Measurements from ENCODE around the gene SASH1.

The SASH1 gene

GRCh38 chr6:148509119-148509799, 166.6 kb downstream of the SASH1 start:
- H3K4me3 ChIP-seq (ENCODE audit: low read depth, low read length), result no peak overlapping the region

GRCh38 chr6:148509800-148510581, 167.4 kb downstream of the SASH1 start:
- TF ChIP-seq CTCF (IDR thresholded peaks at IDR 0.05; ENCODE audit: low read depth, low read length, missing control alignments), result no peak
- no peak overlapping the region for H3K4me3 ChIP-seq (ENCODE audit: low read depth, low read length)
- no peak for DNase-seq (ENCODE audit: low read depth)

More at GRCh38 chr6:148509119-148509799, 166.6 kb downstream of the SASH1 start:
- TF ChIP-seq CTCF (IDR thresholded peaks at IDR 0.05; ENCODE audit: low read depth, low read length, missing control alignments), result no peak
- no peak for DNase-seq (ENCODE audit: low read depth)

GRCh38 chr6:148513145-148514071, 170.8 kb downstream of the SASH1 start:
- no peak for TF ChIP-seq CTCF (IDR thresholded peaks at IDR 0.05; ENCODE audit: low read depth, low read length, missing control alignments)
- DNase-seq (ENCODE audit: low read depth), result no peak
- no peak overlapping the region for H3K4me3 ChIP-seq (ENCODE audit: low read depth, low read length)

- no peak for TF ChIP-seq CTCF (IDR thresholded peaks at IDR 0.05; ENCODE audit: low read depth, low read length, missing control alignments)
- no peak for DNase-seq (ENCODE audit: low read depth)
- no peak overlapping the region for H3K4me3 ChIP-seq (ENCODE audit: low read depth, low read length)
Observed at GRCh38 chr6:148514091-148514845, 171.6 kb downstream of the SASH1 start.

- DNase-seq (ENCODE audit: low read depth), result no peak
- no peak overlapping the region for H3K4me3 ChIP-seq (ENCODE audit: low read depth, low read length)
- no peak for TF ChIP-seq CTCF (IDR thresholded peaks at IDR 0.05; ENCODE audit: low read depth, low read length, missing control alignments)
Observed at GRCh38 chr6:148516217-148516616, 173.6 kb downstream of the SASH1 start.

- H3K4me3 ChIP-seq (ENCODE audit: low read depth, low read length), result no peak overlapping the region
- no peak for DNase-seq (ENCODE audit: low read depth)
- no peak for TF ChIP-seq CTCF (IDR thresholded peaks at IDR 0.05; ENCODE audit: low read depth, low read length, missing control alignments)
Observed at GRCh38 chr6:148516617-148517016, 174.0 kb downstream of the SASH1 start.
